Endothelial cell of umbilical vein (primary cell): ENCODE data around the gene HMGCS2. TPM values are rescaled to one million over a fixed set of nuclear protein-coding genes. Genes with fewer than 3 reads are reported as not detected.

ENCODE experiments used
- BruUV-seq: library from RNA; stranded (reverse); fragments of 400-500 nt; replicated peaks from 2 replicates; lab custom pipeline; 2021; lab: Mats Ljungman, UMichigan
- CTCF ChIA-PET: fragments of 300-600, 350-600 bp; sonication (Branson Sonifier 250); formaldehyde crosslinking; loops from one replicate; lab custom pipeline; 2021; ENCODE audit warnings: antibody characterized with exemption, inconsistent platforms; lab: Charles Lee
- POLR2A ChIA-PET: fragments of 300-600, 350-600 bp; sonication (Branson Sonifier 250); formaldehyde crosslinking; loops from one replicate; lab custom pipeline; 2021; ENCODE audit warnings: antibody characterized with exemption, inconsistent platforms; lab: Charles Lee
- DNase-seq: peaks from one replicate; pipeline ENCODE4 v3.0.0-alpha.2; 2011; ENCODE audit warnings: low read depth, low spot score
- FAIRE-seq: peaks from 2 replicates; lab custom pipeline; 2011; peaks lifted over from hg19 to GRCh38; lab: Jason Lieb, UNC
- H2AFZ ChIP-seq: 2 replicates; pipeline ENCODE4 v1.6.0; 2012; ENCODE audit warnings: low read depth, low read length, control low read depth, inconsistent platforms
- H3K27ac ChIP-seq: 2 replicates; pipeline ENCODE4 v1.5.1; 2011; ENCODE audit warnings: low read depth, mild to moderate bottlenecking, control low read depth, low read length, moderate library complexity; ENCODE audit not compliant: insufficient read depth
- H3K27me3 ChIP-seq, 2 experiments: 2 replicates each; pipeline versions ENCODE4 v1.6.0 to v1.6.1; 2011; ENCODE audit warnings: low read length in 2 of 2, mixed read lengths in 1 of 2; ENCODE audit not compliant: control insufficient read depth in 2 of 2, insufficient read depth in 2 of 2
- H3K36me3 ChIP-seq, 2 experiments: 2 replicates in 1 of 2; 3 replicates in 1 of 2; pipeline ENCODE4 v1.5.1; 2011; ENCODE audit warnings: low read length in 2 of 2, mild to moderate bottlenecking in 1 of 2, moderate library complexity in 1 of 2; ENCODE audit not compliant: control insufficient read depth in 2 of 2, insufficient read depth in 2 of 2; ENCODE audit errors: extremely low read depth in 1 of 2
- H3K4me1 ChIP-seq: 3 replicates; pipeline ENCODE4 v1.5.1; 2011; ENCODE audit warnings: mild to moderate bottlenecking, low read length; ENCODE audit not compliant: control insufficient read depth, insufficient read depth; ENCODE audit errors: extremely low read depth
- H3K4me2 ChIP-seq: 2 replicates; pipeline ENCODE4 v1.6.1; 2011; ENCODE audit warnings: low read length, control low read depth, mixed read lengths; ENCODE audit not compliant: insufficient read depth
- H3K4me3 ChIP-seq, 3 experiments: fragments of 200-600 bp in 1 of 3; sonication (generic), shearing (Covaris generic) in 1 of 3; replicated peaks in 1 of 3; 2 replicates each; pipeline ENCODE4 v1.5.1; 2011 to 2016; ENCODE audit warnings: control low read depth in 3 of 3, low read length in 3 of 3, mild to moderate bottlenecking in 2 of 3, inconsistent platforms in 1 of 3, low read depth in 1 of 3, moderate library complexity in 1 of 3; ENCODE audit not compliant: insufficient read depth in 1 of 3
- H3K79me2 ChIP-seq: 2 replicates; pipeline ENCODE4 v1.6.0; 2012; ENCODE audit warnings: low read length, inconsistent platforms; ENCODE audit not compliant: control insufficient read depth, insufficient read depth
- H3K9ac ChIP-seq: replicated peaks from 2 replicates; pipeline ENCODE3; 2011; ENCODE audit warnings: low read length, control low read depth; ENCODE audit not compliant: insufficient read depth; ENCODE audit errors: extremely low read depth
- H3K9me1 ChIP-seq: replicated peaks from 3 replicates; pipeline ENCODE4 v1.6.0; 2011; ENCODE audit warnings: mild to moderate bottlenecking, low read length; ENCODE audit not compliant: control insufficient read depth, insufficient read depth; ENCODE audit errors: extremely low read depth
- H3K9me3 ChIP-seq: replicated peaks from 2 replicates; pipeline ENCODE4 v1.5.1; 2012; ENCODE audit warnings: low read length, inconsistent platforms; ENCODE audit not compliant: control insufficient read depth, insufficient read depth
- H4K20me1 ChIP-seq: replicated peaks from 2 replicates; pipeline ENCODE3; 2011; ENCODE audit warnings: mild to moderate bottlenecking, low read length; ENCODE audit not compliant: control insufficient read depth, insufficient read depth; ENCODE audit errors: extremely low read depth
- EZH2 ChIP-seq: IDR thresholded peaks from 2 replicates; pipeline ENCODE4 v1.6.1; 2012; ENCODE audit warnings: borderline replicate concordance, low read depth, mild to moderate bottlenecking, moderate library complexity, low read length, inconsistent platforms; ENCODE audit not compliant: severe bottlenecking
- FOS ChIP-seq: IDR thresholded peaks from 2 replicates; pipeline ENCODE4 v1.6.1; 2011; ENCODE audit warnings: mild to moderate bottlenecking, low read length, moderate library complexity, borderline replicate concordance; ENCODE audit not compliant: insufficient read depth
- GATA2 ChIP-seq: IDR thresholded peaks from 2 replicates; pipeline ENCODE4 v1.7.0; 2011; ENCODE audit warnings: low read depth, mild to moderate bottlenecking, moderate library complexity, mixed read lengths, low read length; ENCODE audit not compliant: insufficient read length, insufficient read depth
- JUN ChIP-seq: IDR thresholded peaks from 2 replicates; pipeline ENCODE4 v1.6.1; 2011; ENCODE audit warnings: borderline replicate concordance, low read depth; ENCODE audit not compliant: insufficient read length, insufficient read depth
- MYC ChIP-seq: IDR thresholded peaks from one replicate; pipeline ENCODE4 v1.6.1; 2011; ENCODE audit warnings: mild to moderate bottlenecking, low read depth, low read length
- POLR2A ChIP-seq: IDR thresholded peaks from 2 replicates; pipeline ENCODE4 v1.6.1; 2012; ENCODE audit warnings: low read depth, mild to moderate bottlenecking, control low read depth, low read length
- POLR2AphosphoS5 ChIP-seq: IDR thresholded peaks from 2 replicates; pipeline ENCODE4 v1.6.1; 2012; ENCODE audit warnings: low read depth, mild to moderate bottlenecking, control low read depth, low read length, moderate library complexity; ENCODE audit not compliant: insufficient read depth
- dilution Hi-C: fragments of 300-500 bp; cut with MboI; formaldehyde crosslinking; loops from one replicate; pipeline ENCODE4 v1.15.0; 2019; ENCODE audit warnings: low sequenced_read_pairs; ENCODE audit not compliant: extremely low pct_ligation_motif_present
- intact Hi-C: fragments of 100-400 bp; cut with micrococcal nuclease; formaldehyde crosslinking; loops from one replicate; pipeline ENCODE4 v1.10.0; 2022
- polyA plus RNA-seq, 4 experiments: library from polyadenylated mRNA; depleted of rRNA in 3 of 4; stranded (reverse) in 3 of 4; unstranded in 1 of 4; fragments of >200 nt; gene quantifications; 2 replicates each; pipeline versions ENCODE4 v1.2.1 to v1.2.3, GENCODE V29; 2011 to 2012; ENCODE audit warnings: missing spikeins in 1 of 4
- total RNA-seq: library from RNA; stranded (reverse); gene quantifications from 2 replicates; pipeline ENCODE4 v1.2.3, GENCODE V29; 2021
- TF ChIP-seq, protein P1 (sequence below), 2 donors: IDR thresholded peaks; 1 replicate in 1 of 2; 2 replicates in 1 of 2; pipeline ENCODE4 v1.5.1; 2011; ENCODE audit warnings: low read length in 2 of 2, mild to moderate bottlenecking in 2 of 2, moderate library complexity in 2 of 2, control low read depth in 1 of 2, inconsistent platforms in 1 of 2, low read depth in 1 of 2; ENCODE audit not compliant: insufficient read depth in 1 of 2; ENCODE audit errors: extremely low read depth in 1 of 2
- TF ChIP-seq, protein P2 (sequence below): IDR thresholded peaks from 2 replicates; pipeline ENCODE4 v1.6.1; 2011; ENCODE audit not compliant: insufficient read depth, insufficient read length

The HMGCS2 gene
- total and polyA plus RNA-seq, 2 donors (not counting 3 experiments of a cell fraction or from before 2014, with no cell fraction given), result not detected

DNA sequence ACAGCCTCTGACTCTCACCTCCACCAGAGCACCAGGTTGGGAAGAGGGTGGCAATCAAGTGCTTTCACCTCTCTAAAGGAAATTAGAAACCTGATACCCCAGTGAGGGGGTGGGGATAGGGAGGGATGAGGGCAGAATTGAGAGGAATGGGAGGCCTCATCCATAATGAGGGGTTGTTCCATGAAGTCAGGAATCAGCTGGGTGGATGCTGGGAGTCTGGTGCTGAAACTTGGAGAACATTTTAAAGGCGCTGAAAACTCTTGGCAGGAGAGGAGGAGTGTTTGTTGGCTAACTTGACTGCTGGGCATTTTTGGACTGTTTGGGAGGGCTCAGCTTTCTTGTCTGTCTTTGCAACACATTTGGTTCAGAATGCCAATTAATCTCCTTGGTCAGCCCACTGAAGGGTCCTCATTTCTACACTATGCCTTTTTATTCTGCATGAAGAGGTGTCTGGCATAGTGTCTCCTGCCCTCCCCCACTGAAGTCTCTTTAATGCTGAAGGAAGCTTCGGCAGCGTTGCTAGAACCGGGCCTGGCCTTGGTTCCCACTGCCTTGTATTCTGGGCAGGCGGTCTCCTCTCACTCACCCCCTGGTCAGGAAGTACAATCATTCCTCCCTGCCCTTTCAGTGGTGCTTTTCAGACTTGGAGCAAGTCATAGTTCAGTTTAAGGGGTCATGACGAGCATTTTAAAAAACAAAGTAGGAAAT lies 54.8 kb downstream of the HMGCS2 start:
- Histone ChIP-seq H3K4me1 (peaks cover 9% of the 10 kb centered on the region), H3K9me3 (no peaks in the 10 kb centered on the region), H3K4me2 (no peak overlapping the region), H3K9ac (no peak overlapping the region), H3K36me3 (no peaks in the 10 kb centered on the region), H3K27me3 (peaks cover 2 to 9% of the 10 kb centered on the region in 2 experiments), H4K20me1 (no peaks in the 10 kb centered on the region), H3K79me2 (peaks cover 24% of the 10 kb centered on the region), H2AFZ (no peak overlapping the region), H3K27ac (no peak overlapping the region), H3K4me3 (peak overlapping the region in 1 of 3 experiments; percentile 60), H3K9me1 (no peaks in the 10 kb centered on the region)
- CTCF ChIA-PET, result interaction anchor here (1.0 to 2.8 kb wide), 5 partner anchors 11 to 38 kb away, joined by 3 to 40 read pairs (median 3); no protein-coding TSS in a partner anchor
- intact Hi-C loops, result no loop called here
- BruUV-seq, result no TSS peak
- FAIRE-seq (no peak), DNase-seq (no peak)
- dilution Hi-C loops, result no loop called here
- TF ChIP-seq JUN, result no peak
- TF ChIP-seq, protein P1, sequence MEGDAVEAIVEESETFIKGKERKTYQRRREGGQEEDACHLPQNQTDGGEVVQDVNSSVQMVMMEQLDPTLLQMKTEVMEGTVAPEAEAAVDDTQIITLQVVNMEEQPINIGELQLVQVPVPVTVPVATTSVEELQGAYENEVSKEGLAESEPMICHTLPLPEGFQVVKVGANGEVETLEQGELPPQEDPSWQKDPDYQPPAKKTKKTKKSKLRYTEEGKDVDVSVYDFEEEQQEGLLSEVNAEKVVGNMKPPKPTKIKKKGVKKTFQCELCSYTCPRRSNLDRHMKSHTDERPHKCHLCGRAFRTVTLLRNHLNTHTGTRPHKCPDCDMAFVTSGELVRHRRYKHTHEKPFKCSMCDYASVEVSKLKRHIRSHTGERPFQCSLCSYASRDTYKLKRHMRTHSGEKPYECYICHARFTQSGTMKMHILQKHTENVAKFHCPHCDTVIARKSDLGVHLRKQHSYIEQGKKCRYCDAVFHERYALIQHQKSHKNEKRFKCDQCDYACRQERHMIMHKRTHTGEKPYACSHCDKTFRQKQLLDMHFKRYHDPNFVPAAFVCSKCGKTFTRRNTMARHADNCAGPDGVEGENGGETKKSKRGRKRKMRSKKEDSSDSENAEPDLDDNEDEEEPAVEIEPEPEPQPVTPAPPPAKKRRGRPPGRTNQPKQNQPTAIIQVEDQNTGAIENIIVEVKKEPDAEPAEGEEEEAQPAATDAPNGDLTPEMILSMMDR (IDR thresholded peaks at IDR 0.05; ENCODE audit: extremely low read depth in 1 of 2, insufficient read depth in 1 of 2, low read depth in 1 of 2, low read length in 2 of 2), result no peak
- no peak for TF ChIP-seq FOS
- no peak for TF ChIP-seq POLR2AphosphoS5
- TF ChIP-seq, protein P2, sequence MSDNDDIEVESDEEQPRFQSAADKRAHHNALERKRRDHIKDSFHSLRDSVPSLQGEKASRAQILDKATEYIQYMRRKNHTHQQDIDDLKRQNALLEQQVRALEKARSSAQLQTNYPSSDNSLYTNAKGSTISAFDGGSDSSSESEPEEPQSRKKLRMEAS, result no peak
- no peak for TF ChIP-seq EZH2
- no peak for TF ChIP-seq MYC
- TF ChIP-seq POLR2A, result no peak
- TF ChIP-seq GATA2, result no peak
- POLR2A ChIA-PET, result interaction anchor here (0.9 kb wide), 1 partner anchor 10 kb away, joined by 3 read pairs; no protein-coding TSS in a partner anchor
